Measurements from ENCODE around the gene AHNAK2. TPM values are rescaled to one million over a fixed set of nuclear protein-coding genes. Genes with fewer than 3 reads are reported as not detected.

AHNAK2 gene
- total RNA-seq, 1 experiment from 2014 or later: 223 TPM

- intact Hi-C loops (cut with micrococcal nuclease; ENCODE audit: unreplicated experiment) (no loop called here), in situ Hi-C loops (cut with HindIII; ENCODE audit: low pct_unique_long_range_greater_than_20kb, low sequenced_read_pairs) (no loop called here)
- Histone ChIP-seq H3K36me3 (ENCODE audit: control insufficient read depth, insufficient read depth, low read length) (no peaks in the 10 kb centered on the region), H3K9me3 (ENCODE audit: control insufficient read depth, insufficient read depth, low read depth, low read length) (no peaks in the 10 kb centered on the region), H3K27ac (ENCODE audit: low read length) (no peak overlapping the region), H3K4me3 (ENCODE audit: low read depth in 2 of 2, low read length in 2 of 2) (no peak overlapping the region), H3K4me1 (ENCODE audit: control insufficient read depth, insufficient read depth, low read length) (peaks cover 5% of the 10 kb centered on the region), H3K27me3 (ENCODE audit: control insufficient read depth, insufficient read depth, low read length) (no peaks in the 10 kb centered on the region)
- no TSS peak for BruUV-seq (replicated peaks)
- DNase-seq (ENCODE audit: low read depth, low spot score) (no peak), ATAC-seq (no peak)
- POLR2A ChIA-PET: no interaction called here
- TF ChIP-seq, protein P1, sequence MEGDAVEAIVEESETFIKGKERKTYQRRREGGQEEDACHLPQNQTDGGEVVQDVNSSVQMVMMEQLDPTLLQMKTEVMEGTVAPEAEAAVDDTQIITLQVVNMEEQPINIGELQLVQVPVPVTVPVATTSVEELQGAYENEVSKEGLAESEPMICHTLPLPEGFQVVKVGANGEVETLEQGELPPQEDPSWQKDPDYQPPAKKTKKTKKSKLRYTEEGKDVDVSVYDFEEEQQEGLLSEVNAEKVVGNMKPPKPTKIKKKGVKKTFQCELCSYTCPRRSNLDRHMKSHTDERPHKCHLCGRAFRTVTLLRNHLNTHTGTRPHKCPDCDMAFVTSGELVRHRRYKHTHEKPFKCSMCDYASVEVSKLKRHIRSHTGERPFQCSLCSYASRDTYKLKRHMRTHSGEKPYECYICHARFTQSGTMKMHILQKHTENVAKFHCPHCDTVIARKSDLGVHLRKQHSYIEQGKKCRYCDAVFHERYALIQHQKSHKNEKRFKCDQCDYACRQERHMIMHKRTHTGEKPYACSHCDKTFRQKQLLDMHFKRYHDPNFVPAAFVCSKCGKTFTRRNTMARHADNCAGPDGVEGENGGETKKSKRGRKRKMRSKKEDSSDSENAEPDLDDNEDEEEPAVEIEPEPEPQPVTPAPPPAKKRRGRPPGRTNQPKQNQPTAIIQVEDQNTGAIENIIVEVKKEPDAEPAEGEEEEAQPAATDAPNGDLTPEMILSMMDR (IDR thresholded peaks at IDR 0.05): no peak
- no peak for TF ChIP-seq REST (IDR thresholded peaks at IDR 0.05; ENCODE audit: insufficient read depth in 1 of 2, low read depth in 2 of 2, low read length in 1 of 2)
- no peak for TF ChIP-seq SIN3A (IDR thresholded peaks at IDR 0.05; ENCODE audit: borderline replicate concordance, insufficient read depth, low read depth, low read length)
- no peak for TF ChIP-seq POLR2AphosphoS5 (IDR thresholded peaks at IDR 0.05; ENCODE audit: low read depth, low read length)
- TF ChIP-seq TCF7L2 (IDR thresholded peaks at IDR 0.05; ENCODE audit: low read depth, low read length): no peak
- CTCF ChIA-PET: no interaction called here
Measured at GRCh38 chr14:104989236-104989950, 11.2 kb upstream of the AHNAK2 start.

GRCh38 chr14:104986487-104987164, 8.5 kb upstream of the AHNAK2 start:
- CTCF ChIA-PET: no interaction called here
- no TSS peak for BruUV-seq (replicated peaks)
- in situ Hi-C loops (cut with HindIII; ENCODE audit: low pct_unique_long_range_greater_than_20kb, low sequenced_read_pairs) (no loop called here), intact Hi-C loops (cut with micrococcal nuclease; ENCODE audit: unreplicated experiment) (no loop called here)
- Histone ChIP-seq H3K27ac (ENCODE audit: low read length) (peak overlapping the region; percentile 65), H3K4me1 (ENCODE audit: control insufficient read depth, insufficient read depth, low read length) (peaks cover 5% of the 10 kb centered on the region), H3K9me3 (ENCODE audit: control insufficient read depth, insufficient read depth, low read depth, low read length) (no peaks in the 10 kb centered on the region), H3K4me3 (ENCODE audit: low read depth in 2 of 2, low read length in 2 of 2) (peak overlapping the region; percentile 63 to 65), H3K36me3 (ENCODE audit: control insufficient read depth, insufficient read depth, low read length) (no peaks in the 10 kb centered on the region), H3K27me3 (ENCODE audit: control insufficient read depth, insufficient read depth, low read length) (no peaks in the 10 kb centered on the region)
- TF ChIP-seq REST (IDR thresholded peaks at IDR 0.05; ENCODE audit: insufficient read depth in 1 of 2, low read depth in 2 of 2, low read length in 1 of 2) (no peak), SIN3A (IDR thresholded peaks at IDR 0.05; ENCODE audit: borderline replicate concordance, insufficient read depth, low read depth, low read length) (no peak), POLR2AphosphoS5 (IDR thresholded peaks at IDR 0.05; ENCODE audit: low read depth, low read length) (no peak), TCF7L2 (IDR thresholded peaks at IDR 0.05; ENCODE audit: low read depth, low read length) (no peak)
- TF ChIP-seq, protein P1 (IDR thresholded peaks at IDR 0.05): no peak
- DNase-seq (ENCODE audit: low read depth, low spot score) (no peak), ATAC-seq (no peak)
- POLR2A ChIA-PET: no interaction called here
